HEK293 (cell line): ENCODE measurements around the gene PBX2.
"Not testable (repeated sequence)": the region's sequence is repeated elsewhere in the genome, so short reads cannot be mapped to it uniquely, and the experiment has no call there.

ENCODE experiments used
- CTCF ChIA-PET: fragments of 350-600 bp; formaldehyde crosslinking; extraction: SDS; loops from one replicate; lab custom pipeline; 2021; ENCODE audit warnings: antibody characterized with exemption; lab: Yijun Ruan, JAX
- POLR2A ChIA-PET: fragments of 300-600 bp; formaldehyde crosslinking; extraction: SDS; loops from one replicate; lab custom pipeline; 2020; ENCODE audit warnings: antibody characterized with exemption, inconsistent platforms; lab: Yijun Ruan, JAX
- H3K27ac ChIP-seq: fragments of 200-500 bp; sonication (Bioruptor generic); 2 replicates; pipeline ENCODE4 v1.5.1; 2014; ENCODE audit warnings: low read depth, low read length, control low read depth, inconsistent platforms; ENCODE audit errors: extremely low read depth
- H3K36me3 ChIP-seq, 2 experiments: fragments of 200-500 bp in 1 of 2; sonication (Bioruptor generic) in 1 of 2; 1 replicate in 1 of 2; 2 replicates in 1 of 2; pipeline ENCODE4 v1.5.1; 2014 to 2017; ENCODE audit warnings: inconsistent platforms in 2 of 2, low read length in 2 of 2; ENCODE audit not compliant: control insufficient read depth in 2 of 2, insufficient read depth in 1 of 2
- H3K4me1 ChIP-seq: fragments of 200-500 bp; sonication (Bioruptor generic); 2 replicates; pipeline ENCODE4 v1.5.1; 2014; ENCODE audit warnings: mild to moderate bottlenecking, low read length, inconsistent platforms; ENCODE audit not compliant: control insufficient read depth, insufficient read depth
- H3K4me3 ChIP-seq: 2 replicates; pipeline ENCODE4 v1.5.1; 2011; ENCODE audit warnings: low read depth, mild to moderate bottlenecking, control low read depth, low read length, moderate library complexity
- H3K9me3 ChIP-seq: fragments of 200-500 bp; sonication (Bioruptor generic); 2 replicates; pipeline ENCODE4 v1.5.1; 2014; ENCODE audit warnings: low read depth, low read length, inconsistent platforms; ENCODE audit not compliant: control insufficient read depth, insufficient read depth
- EGR2 ChIP-seq: fragments of 450-650 bp; formaldehyde crosslinking; IDR thresholded peaks from 2 replicates; pipeline ENCODE4 v1.5.1; 2016; ENCODE audit warnings: low read depth, missing biosample characterization, missing genetic modification characterization
- KLF10 ChIP-seq: fragments of 450-650 bp; IDR thresholded peaks from 2 replicates; pipeline ENCODE4 v1.5.1; 2018; ENCODE audit warnings: missing biosample characterization, mild to moderate bottlenecking, missing genetic modification characterization
- PRDM4 ChIP-seq: fragments of 450-650 bp; formaldehyde crosslinking; IDR thresholded peaks from 2 replicates; pipeline ENCODE4 v1.5.1; 2017; ENCODE audit warnings: missing biosample characterization, missing genetic modification characterization
- ZBTB1 ChIP-seq: fragments of 450-650 bp; formaldehyde crosslinking; IDR thresholded peaks from 2 replicates; pipeline ENCODE4 v1.5.1; 2016; ENCODE audit warnings: missing biosample characterization, missing genetic modification characterization
- ZBTB20 ChIP-seq: fragments of 450-650 bp; formaldehyde crosslinking; IDR thresholded peaks from 2 replicates; pipeline ENCODE4 v1.5.1; 2016; ENCODE audit warnings: missing biosample characterization, missing genetic modification characterization
- ZFP69B ChIP-seq: fragments of 450-650 bp; formaldehyde crosslinking; IDR thresholded peaks from 2 replicates; pipeline ENCODE4 v1.5.1; 2016; ENCODE audit warnings: missing biosample characterization, missing genetic modification characterization
- ZNF335 ChIP-seq: fragments of 450-650 bp; formaldehyde crosslinking; conservative IDR thresholded peaks from 2 replicates; pipeline ENCODE4 v1.5.1; 2016; ENCODE audit warnings: missing biosample characterization, missing genetic modification characterization
- ZNF600 ChIP-seq: fragments of 450-650 bp; formaldehyde crosslinking; IDR thresholded peaks from 2 replicates; pipeline ENCODE4 v1.5.1; 2016; ENCODE audit warnings: missing biosample characterization, missing genetic modification characterization
- TF ChIP-seq, protein P1 (sequence below): fragments of 450-650 bp; formaldehyde crosslinking; IDR thresholded peaks from 2 replicates; pipeline ENCODE4 v1.5.1; 2016; ENCODE audit warnings: missing biosample characterization, missing genetic modification characterization
- TF ChIP-seq, protein P2 (sequence below): fragments of 450-650 bp; formaldehyde crosslinking; IDR thresholded peaks from 2 replicates; pipeline ENCODE4 v1.5.1; 2016; ENCODE audit warnings: missing biosample characterization, missing genetic modification characterization
- TF ChIP-seq, protein P3 (sequence below): fragments of 450-650 bp; formaldehyde crosslinking; IDR thresholded peaks from 2 replicates; pipeline ENCODE4 v1.5.1; 2016; ENCODE audit warnings: missing biosample characterization, missing genetic modification characterization

The PBX2 gene

DNA sequence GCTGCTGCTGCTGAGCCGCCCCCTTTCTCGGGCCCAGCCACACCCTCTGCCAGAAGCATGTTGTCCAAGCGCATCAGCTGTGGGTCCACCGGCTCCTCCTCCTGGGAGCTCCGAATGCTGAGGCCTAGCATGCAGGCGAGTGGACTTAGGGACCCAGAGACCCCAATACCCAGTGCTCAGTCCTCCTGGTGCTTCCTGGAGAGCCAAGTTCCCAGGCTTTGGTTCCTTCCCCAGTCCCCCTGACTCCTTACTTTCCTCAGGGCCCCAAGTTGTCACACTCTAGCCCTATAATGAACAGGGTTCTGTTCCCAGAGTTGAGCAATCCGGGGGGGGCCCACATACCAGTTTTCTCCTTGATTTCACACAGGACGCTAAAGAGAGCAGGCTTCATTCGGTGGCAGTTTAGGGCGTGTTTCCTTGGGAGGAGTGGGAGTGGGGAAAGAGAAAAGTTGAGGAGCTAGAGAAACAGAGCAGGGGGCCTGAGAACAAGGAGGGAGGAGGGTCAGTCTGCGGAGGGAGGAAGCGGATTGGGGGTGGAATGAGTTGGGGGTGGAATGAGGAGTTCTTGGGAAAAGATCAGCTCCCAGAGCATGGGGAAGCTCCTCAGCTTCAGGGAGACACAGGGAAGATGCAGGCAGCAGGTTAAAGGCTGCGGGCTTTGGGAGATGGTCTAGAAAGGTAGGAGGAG lies 1.5 kb downstream of the PBX2 start (continued):
- TF ChIP-seq, protein P1, sequence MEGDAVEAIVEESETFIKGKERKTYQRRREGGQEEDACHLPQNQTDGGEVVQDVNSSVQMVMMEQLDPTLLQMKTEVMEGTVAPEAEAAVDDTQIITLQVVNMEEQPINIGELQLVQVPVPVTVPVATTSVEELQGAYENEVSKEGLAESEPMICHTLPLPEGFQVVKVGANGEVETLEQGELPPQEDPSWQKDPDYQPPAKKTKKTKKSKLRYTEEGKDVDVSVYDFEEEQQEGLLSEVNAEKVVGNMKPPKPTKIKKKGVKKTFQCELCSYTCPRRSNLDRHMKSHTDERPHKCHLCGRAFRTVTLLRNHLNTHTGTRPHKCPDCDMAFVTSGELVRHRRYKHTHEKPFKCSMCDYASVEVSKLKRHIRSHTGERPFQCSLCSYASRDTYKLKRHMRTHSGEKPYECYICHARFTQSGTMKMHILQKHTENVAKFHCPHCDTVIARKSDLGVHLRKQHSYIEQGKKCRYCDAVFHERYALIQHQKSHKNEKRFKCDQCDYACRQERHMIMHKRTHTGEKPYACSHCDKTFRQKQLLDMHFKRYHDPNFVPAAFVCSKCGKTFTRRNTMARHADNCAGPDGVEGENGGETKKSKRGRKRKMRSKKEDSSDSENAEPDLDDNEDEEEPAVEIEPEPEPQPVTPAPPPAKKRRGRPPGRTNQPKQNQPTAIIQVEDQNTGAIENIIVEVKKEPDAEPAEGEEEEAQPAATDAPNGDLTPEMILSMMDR = no peak
- TF ChIP-seq ZBTB20 (tag by site-specific recombination) (no peak), ZBTB1 (no peak), EGR2 (tag by site-specific recombination) (peak; percentile 32; the same call in 1 of the 2 replicates), ZFP69B (peak; percentile 82), PRDM4 (tag by site-specific recombination) (no peak), KLF10 (tag by site-specific recombination) (no peak)
- TF ChIP-seq, all 188 proteins: peak for 6

- ChIA-PET CTCF (interaction anchor here (0.6 kb wide), 1 partner anchor 757 kb away, joined by 3 read pairs; no protein-coding TSS in a partner anchor), POLR2A (interaction anchor here (1.2 to 1.9 kb wide), 4 partner anchors 8 to 19 kb away, joined by 3 to 11 read pairs (median 5); partner anchors contain the start of genes AGPAT1 and RNF5)
- not testable (repeated sequence) for H3K4me1 ChIP-seq, H3K9me3 ChIP-seq, H3K4me3 ChIP-seq, H3K27ac ChIP-seq
- 0 out of 2 replicates have a peak, but pooled peaks have one; percentile 51 for TF ChIP-seq ZNF600
- peaks cover 0 to 43% of the 10 kb centered on the region in 2 experiments; a peak in 1 of 3 replicates for H3K36me3 ChIP-seq
These were observed 2.1 kb downstream of the PBX2 start for GRCh38 chr6:32187725-32188380.

- peaks cover 6% of the 10 kb centered on the region for H3K4me1 ChIP-seq
- TF ChIP-seq, protein P2, sequence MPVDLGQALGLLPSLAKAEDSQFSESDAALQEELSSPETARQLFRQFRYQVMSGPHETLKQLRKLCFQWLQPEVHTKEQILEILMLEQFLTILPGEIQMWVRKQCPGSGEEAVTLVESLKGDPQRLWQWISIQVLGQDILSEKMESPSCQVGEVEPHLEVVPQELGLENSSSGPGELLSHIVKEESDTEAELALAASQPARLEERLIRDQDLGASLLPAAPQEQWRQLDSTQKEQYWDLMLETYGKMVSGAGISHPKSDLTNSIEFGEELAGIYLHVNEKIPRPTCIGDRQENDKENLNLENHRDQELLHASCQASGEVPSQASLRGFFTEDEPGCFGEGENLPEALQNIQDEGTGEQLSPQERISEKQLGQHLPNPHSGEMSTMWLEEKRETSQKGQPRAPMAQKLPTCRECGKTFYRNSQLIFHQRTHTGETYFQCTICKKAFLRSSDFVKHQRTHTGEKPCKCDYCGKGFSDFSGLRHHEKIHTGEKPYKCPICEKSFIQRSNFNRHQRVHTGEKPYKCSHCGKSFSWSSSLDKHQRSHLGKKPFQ (tag by site-specific recombination) = no peak
- TF ChIP-seq ZNF335 (tag by site-specific recombination) = 0 out of 2 replicates have a peak, but pooled peaks have one; percentile 12
- TF ChIP-seq ZNF600 = 0 out of 2 replicates have a peak, but pooled peaks have one; percentile 50
- TF ChIP-seq, protein P3, sequence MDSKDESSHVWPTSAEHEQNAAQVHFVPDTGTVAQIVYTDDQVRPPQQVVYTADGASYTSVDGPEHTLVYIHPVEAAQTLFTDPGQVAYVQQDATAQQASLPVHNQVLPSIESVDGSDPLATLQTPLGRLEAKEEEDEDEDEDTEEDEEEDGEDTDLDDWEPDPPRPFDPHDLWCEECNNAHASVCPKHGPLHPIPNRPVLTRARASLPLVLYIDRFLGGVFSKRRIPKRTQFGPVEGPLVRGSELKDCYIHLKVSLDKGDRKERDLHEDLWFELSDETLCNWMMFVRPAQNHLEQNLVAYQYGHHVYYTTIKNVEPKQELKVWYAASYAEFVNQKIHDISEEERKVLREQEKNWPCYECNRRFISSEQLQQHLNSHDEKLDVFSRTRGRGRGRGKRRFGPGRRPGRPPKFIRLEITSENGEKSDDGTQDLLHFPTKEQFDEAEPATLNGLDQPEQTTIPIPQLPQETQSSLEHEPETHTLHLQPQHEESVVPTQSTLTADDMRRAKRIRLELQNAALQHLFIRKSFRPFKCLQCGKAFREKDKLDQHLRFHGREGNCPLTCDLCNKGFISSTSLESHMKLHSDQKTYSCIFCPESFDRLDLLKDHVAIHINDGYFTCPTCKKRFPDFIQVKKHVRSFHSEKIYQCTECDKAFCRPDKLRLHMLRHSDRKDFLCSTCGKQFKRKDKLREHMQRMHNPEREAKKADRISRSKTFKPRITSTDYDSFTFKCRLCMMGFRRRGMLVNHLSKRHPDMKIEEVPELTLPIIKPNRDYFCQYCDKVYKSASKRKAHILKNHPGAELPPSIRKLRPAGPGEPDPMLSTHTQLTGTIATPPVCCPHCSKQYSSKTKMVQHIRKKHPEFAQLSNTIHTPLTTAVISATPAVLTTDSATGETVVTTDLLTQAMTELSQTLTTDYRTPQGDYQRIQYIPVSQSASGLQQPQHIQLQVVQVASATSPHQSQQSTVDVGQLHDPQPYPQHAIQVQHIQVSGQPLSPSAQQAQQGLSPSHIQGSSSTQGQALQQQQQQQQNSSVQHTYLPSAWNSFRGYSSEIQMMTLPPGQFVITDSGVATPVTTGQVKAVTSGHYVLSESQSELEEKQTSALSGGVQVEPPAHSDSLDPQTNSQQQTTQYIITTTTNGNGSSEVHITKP (tag by site-specific recombination) = peak; percentile 32; the same call in 1 of the 2 replicates
- TF ChIP-seq, all 188 proteins: peak for 3
- no peak overlapping the region for H3K4me3 ChIP-seq
- H3K27ac ChIP-seq = no peak overlapping the region
- ChIA-PET CTCF (interaction anchor here (0.6 kb wide), 1 partner anchor 8 kb away, joined by 3 read pairs; no protein-coding TSS in a partner anchor), POLR2A (interaction anchor here (1.8 to 1.9 kb wide), 2 partner anchors 8 to 18 kb away, joined by 5 to 11 read pairs; no protein-coding TSS in a partner anchor)
- H3K36me3 ChIP-seq = peaks cover 0 to 50% of the 10 kb centered on the region in 2 experiments; a peak in 1 of 3 replicates
- no peaks in the 10 kb centered on the region for H3K9me3 ChIP-seq
These were observed 2.8 kb downstream of the PBX2 start for GRCh38 chr6:32187009-32187709.

DNA sequence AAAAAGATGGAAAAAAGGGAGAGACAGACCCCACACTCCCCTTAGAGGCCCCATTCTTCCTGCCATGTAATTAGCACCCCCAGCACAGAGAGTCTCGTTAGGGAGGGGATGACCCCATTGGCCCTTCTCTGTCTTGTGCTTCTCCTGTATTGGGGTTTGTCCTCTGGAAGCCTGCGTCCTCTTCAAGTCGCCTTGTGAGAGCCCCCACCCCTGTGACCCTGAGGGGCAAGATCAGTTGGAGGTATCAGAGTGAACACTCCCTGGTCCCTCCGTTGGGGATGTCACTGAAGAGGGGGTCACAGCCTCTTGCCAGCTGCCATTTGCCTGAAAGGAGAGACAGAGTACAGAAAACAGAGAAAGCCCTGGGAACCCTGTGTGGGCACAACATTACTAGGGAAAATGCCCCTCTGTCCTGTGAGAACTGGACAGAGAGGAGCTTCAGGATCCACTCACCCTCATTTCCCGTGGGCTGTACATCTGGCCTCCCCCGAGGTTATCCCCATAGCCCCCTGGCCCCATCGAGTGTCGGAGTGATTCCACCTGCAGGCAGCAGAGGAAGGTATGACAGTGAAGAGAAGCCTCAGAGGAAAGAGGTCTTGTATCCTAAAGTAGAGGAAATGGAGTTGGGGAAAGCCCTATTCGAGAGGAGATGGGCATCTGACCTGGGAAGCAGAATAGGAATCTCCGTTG lies 3.7 kb downstream of the PBX2 start:
- not testable (repeated sequence) for H3K27ac ChIP-seq, H3K9me3 ChIP-seq, H3K4me3 ChIP-seq, H3K4me1 ChIP-seq
- ChIA-PET CTCF (interaction anchor here (0.6 to 0.9 kb wide), 4 partner anchors 8 to 66 kb away, joined by 3 to 10 read pairs (median 6); no protein-coding TSS in a partner anchor), POLR2A (interaction anchor here (0.7 to 1.8 kb wide), 4 partner anchors 9 to 61 kb away, joined by 5 to 15 read pairs (median 9); partner anchors contain the start of gene AGPAT1)
- peaks cover 0 to 55% of the 10 kb centered on the region in 2 experiments; a peak in 2 of 3 replicates for H3K36me3 ChIP-seq
